PC-9 (cell line): Measurements from ENCODE around the gene SYNGR2.

ENCODE experiments used
- EZH2 ChIP-seq: fragments of 200-600 bp; sonication (generic); IDR thresholded peaks from 2 replicates; pipeline ENCODE4 v1.8.0; 2017; ENCODE audit warnings: antibody characterized with exemption, low read depth
- TF ChIP-seq, protein P1 (sequence below): fragments of 200-600 bp; sonication (generic); conservative IDR thresholded peaks from 2 replicates; pipeline ENCODE4 v1.6.1; 2017; ENCODE audit warnings: mixed run types, antibody characterized with exemption, mild to moderate bottlenecking, moderate library complexity

GRCh38 chr17:78132084-78132676 lies 36.2 kb upstream of the SYNGR2 start:
- TF ChIP-seq, protein P1, sequence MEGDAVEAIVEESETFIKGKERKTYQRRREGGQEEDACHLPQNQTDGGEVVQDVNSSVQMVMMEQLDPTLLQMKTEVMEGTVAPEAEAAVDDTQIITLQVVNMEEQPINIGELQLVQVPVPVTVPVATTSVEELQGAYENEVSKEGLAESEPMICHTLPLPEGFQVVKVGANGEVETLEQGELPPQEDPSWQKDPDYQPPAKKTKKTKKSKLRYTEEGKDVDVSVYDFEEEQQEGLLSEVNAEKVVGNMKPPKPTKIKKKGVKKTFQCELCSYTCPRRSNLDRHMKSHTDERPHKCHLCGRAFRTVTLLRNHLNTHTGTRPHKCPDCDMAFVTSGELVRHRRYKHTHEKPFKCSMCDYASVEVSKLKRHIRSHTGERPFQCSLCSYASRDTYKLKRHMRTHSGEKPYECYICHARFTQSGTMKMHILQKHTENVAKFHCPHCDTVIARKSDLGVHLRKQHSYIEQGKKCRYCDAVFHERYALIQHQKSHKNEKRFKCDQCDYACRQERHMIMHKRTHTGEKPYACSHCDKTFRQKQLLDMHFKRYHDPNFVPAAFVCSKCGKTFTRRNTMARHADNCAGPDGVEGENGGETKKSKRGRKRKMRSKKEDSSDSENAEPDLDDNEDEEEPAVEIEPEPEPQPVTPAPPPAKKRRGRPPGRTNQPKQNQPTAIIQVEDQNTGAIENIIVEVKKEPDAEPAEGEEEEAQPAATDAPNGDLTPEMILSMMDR, result no peak
- TF ChIP-seq EZH2, result no peak
